Fibroblast of the aortic adventitia (primary cell): ENCODE results near the gene AATK. TPM values are rescaled to one million over a fixed set of nuclear protein-coding genes. Genes with fewer than 3 reads are reported as not detected.

Source experiments
- DNase-seq: peaks from one replicate; pipeline ENCODE4 v3.0.0-alpha.2; 2010; ENCODE audit warnings: low read depth
- H3K4me3 ChIP-seq: 2 replicates; pipeline ENCODE4 v1.5.1; 2011; ENCODE audit warnings: low read depth, mild to moderate bottlenecking, control low read depth, low read length, moderate library complexity
- CTCF ChIP-seq: IDR thresholded peaks from 2 replicates; pipeline ENCODE4 v1.5.1; 2011; ENCODE audit warnings: mild to moderate bottlenecking, low read length, control low read depth, inconsistent platforms; ENCODE audit not compliant: insufficient read depth
- total RNA-seq: library from RNA; depleted of rRNA; stranded (reverse); fragments of >200 nt; gene quantifications from 2 replicates; pipeline ENCODE4 v1.2.3, GENCODE V29; 2012; ENCODE audit warnings: low replicate concordance

Gene AATK
- total RNA-seq, 1 donor = 0.18 TPM

- no peak for TF ChIP-seq CTCF
- H3K4me3 ChIP-seq = no peak overlapping the region
- no peak for DNase-seq
These were observed 31.8 kb downstream of the AATK start for GRCh38 chr17:81134064-81134781.

GRCh38 chr17:81132770-81133723, 33.0 kb downstream of the AATK start:
- H3K4me3 ChIP-seq = no peak overlapping the region
- no peak for TF ChIP-seq CTCF
- no peak for DNase-seq

GRCh38 chr17:81132197-81132540, 33.9 kb downstream of the AATK start:
- no peak for TF ChIP-seq CTCF
- no peak for DNase-seq
- H3K4me3 ChIP-seq = no peak overlapping the region

GRCh38 chr17:81131486-81132196, 34.4 kb downstream of the AATK start:
- no peak overlapping the region for H3K4me3 ChIP-seq
- no peak for TF ChIP-seq CTCF
- DNase-seq = no peak

GRCh38 chr17:81130385-81131361, 35.3 kb downstream of the AATK start:
- no peak for TF ChIP-seq CTCF
- no peak for DNase-seq
- H3K4me3 ChIP-seq = no peak overlapping the region
